ENCODE measurements around the gene LRRK1.

Gene LRRK1

DNA sequence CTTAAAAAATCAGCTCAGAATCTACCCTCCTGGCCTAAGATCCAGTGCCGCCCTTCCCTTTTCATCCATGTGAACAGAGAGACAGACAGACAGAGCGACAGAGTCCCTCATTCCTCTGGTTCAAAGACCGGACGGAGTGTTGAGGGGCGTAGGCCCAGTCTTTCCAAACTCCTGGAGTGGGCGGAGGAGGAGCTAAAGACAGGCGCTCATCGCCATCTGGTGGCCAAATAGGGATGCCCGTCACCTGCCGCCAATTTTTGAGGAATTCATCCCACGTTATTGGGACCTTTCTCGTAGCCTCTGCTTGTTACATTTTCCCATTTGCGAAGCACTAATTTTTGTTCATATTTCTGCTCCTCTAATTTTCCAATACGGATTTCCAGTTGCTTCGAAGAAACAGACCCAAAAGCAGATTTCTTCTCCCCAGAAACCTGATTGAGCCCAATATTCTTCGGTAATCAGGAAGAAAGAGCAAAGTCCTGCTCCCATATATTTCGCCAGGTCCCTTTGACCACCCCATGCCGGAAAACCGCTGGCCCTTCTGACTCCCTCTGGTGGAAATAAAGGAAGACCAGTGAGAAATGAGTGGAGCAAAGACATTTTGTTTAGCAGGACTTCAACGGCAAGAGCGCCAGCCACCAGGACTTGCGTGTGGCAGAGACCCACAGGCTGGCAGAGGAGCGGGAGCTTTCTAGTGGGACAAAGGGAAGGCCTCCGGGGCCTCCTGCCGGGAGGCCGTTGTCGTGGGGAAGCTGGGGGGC is 88.0 kb downstream of the LRRK1 start:
- H3K36me3 ChIP-seq (replicated peaks): peaks cover 7% of the 10 kb centered on the region; the same call in 1 of the 2 replicates
- H3K9me3 ChIP-seq: peaks cover 3% of the 10 kb centered on the region; the same call in 1 of the 2 replicates
- peak; percentile 84 to 89 for DNase-seq (ENCODE audit: low spot score in 2 of 2)
- H3K4me1 ChIP-seq: peaks cover 8% of the 10 kb centered on the region; the same call in 1 of the 2 replicates
- H3K4me3 ChIP-seq: no peak overlapping the region
- in situ Hi-C loops (cut with MboI; ENCODE audit: low sequenced_read_pairs): loop anchor here (5.0 kb wide), 2 partner anchors 90 to 380 kb away; partner anchors contain the start of gene LRRK1
- H3K27me3 ChIP-seq (ENCODE audit: low read depth): no peaks in the 10 kb centered on the region

DNA sequence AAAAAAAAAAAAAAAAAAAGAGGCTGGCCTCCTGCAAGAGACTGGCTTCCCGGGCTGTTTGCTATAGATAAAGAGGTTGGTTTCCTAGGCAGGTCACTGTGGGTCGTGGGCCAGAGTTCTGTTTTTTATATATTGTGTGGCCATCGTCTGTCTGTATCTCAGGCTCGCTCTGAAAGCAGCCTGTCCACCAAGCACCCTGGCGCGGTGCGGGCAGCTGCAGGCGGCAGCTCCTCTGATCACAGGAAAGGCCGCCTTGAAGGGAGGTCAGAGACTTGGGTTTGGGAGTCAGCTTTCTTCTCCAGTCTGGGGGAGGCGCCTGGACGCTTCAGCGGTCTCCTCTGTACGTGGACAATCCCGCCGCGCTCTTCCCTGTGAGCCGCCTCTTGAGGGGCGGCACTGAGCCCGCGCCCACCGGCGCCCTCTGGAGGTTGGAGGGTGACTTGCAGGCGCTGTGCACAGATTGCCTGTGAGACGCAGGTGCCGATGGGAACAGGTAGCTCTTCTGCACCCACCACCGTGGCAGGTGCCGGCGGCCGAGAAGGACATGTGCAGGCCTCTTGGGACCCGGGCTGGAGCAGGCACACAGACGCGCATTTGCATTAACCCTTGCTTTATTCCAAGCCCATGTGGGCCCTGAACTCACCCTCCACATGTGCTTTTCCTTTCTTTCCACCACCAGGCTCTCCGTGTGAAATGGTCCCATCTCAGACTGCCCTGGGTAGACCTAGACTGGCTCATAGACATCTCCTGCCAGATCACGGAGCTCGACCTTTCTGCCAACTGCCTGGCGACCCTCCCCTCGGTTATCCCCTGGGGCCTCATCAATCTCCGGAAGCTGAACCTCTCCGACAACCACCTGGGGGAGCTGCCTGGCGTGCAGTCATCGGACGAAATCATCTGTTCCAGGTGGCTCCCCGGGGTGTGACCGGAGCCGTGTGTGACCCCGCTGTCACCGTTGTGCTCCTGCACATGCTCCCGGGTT is 89.3 kb downstream of the LRRK1 start:
- in situ Hi-C loops (cut with MboI; ENCODE audit: low sequenced_read_pairs): loop anchor here (5.0 kb wide), 2 partner anchors 91 to 381 kb away; partner anchors contain the start of gene LRRK1
- H3K9me3 ChIP-seq: peaks cover 3% of the 10 kb centered on the region; the same call in 1 of the 2 replicates
- peaks cover 8% of the 10 kb centered on the region; the same call in 1 of the 2 replicates for H3K4me1 ChIP-seq
- peaks cover 6% of the 10 kb centered on the region; the same call in 1 of the 2 replicates for H3K36me3 ChIP-seq (replicated peaks)
- H3K27me3 ChIP-seq (ENCODE audit: low read depth): no peaks in the 10 kb centered on the region
- DNase-seq (ENCODE audit: low spot score in 2 of 2): peak; percentile 69 to 91
- peak overlapping the region; percentile 26 for H3K4me3 ChIP-seq

DNA sequence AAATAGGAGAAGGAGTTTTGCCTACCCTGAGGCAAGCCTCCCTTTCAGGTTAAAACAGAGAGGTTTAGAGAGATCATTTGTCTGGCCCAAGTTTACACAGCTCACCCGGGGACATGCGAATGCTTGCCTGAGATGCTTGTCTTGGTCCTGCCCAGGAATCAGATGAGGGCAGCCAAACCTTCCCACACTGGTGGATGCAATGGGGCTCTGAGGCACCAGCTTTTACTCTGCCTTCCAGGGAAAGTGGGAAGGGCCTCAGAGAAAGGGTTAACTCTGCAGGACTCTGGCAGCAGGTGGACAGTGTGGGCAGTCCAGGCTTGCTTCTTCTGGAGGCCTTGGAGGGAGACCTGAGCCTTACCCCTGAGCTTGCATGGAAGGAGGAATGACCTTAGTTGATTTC is 90.0 kb downstream of the LRRK1 start:
- DNase-seq (ENCODE audit: low spot score in 2 of 2): no peak
- peaks cover 3% of the 10 kb centered on the region; the same call in 1 of the 2 replicates for H3K9me3 ChIP-seq
- in situ Hi-C loops (cut with MboI; ENCODE audit: low sequenced_read_pairs): loop anchor here (5.0 kb wide), 2 partner anchors 92 to 382 kb away; partner anchors contain the start of gene LRRK1
- no peak overlapping the region for H3K4me3 ChIP-seq
- peaks cover 8% of the 10 kb centered on the region; the same call in 1 of the 2 replicates for H3K4me1 ChIP-seq
- no peaks in the 10 kb centered on the region for H3K27me3 ChIP-seq (ENCODE audit: low read depth)
- H3K36me3 ChIP-seq (replicated peaks): peaks cover 6% of the 10 kb centered on the region; the same call in 1 of the 2 replicates

- in situ Hi-C loops (cut with MboI; ENCODE audit: low sequenced_read_pairs): no loop called here
- peaks cover 18% of the 10 kb centered on the region for H3K36me3 ChIP-seq (replicated peaks)
Observed at GRCh38 chr15:101010781-101011180, 91.6 kb downstream of the LRRK1 start.

DNA sequence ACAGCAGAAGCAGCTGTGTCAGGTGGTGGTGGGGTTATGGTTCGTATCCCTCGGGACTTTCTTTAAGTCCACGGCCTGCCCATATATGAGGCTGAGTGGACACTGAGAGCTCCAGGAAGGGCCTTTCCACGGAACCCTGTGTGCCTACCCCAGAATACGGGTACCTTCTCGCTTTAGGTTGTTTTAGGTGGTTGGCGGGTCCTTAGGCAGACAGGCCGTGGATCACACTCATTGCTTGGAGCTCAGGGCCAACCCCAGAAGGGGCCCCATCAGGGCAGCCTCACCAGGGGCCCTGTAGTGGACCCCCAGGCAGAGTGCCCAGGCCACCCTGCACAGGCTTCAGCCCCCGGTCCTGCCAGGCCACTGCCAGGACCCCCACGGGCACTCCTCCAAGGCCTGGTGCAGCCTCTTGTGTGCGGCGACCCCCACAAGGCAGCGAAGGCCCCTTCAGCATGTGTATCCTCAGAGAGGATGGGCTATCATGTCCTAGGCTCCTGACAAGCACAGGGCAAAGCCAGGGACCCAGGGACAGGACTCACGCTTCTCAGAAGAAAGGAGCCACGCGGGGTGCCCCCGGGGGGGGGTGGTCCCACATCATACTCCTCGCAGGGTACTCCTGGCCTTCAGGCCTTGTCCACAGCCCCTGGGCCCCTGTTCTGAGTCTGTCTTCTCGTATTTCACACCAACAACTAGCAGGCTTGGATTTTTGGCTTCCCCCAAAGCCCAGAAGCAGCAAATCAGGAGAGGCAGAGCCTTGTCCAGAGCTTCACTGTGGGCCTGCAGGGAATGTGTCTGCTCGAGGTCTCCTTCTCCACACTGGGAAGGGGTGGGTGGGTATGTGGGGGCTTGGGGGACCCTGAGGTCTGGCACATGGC is 93.4 kb downstream of the LRRK1 start:
- in situ Hi-C loops (cut with MboI; ENCODE audit: low sequenced_read_pairs): no loop called here

More at GRCh38 chr15:101010781-101011180, 91.6 kb downstream of the LRRK1 start:
- no peak for DNase-seq (ENCODE audit: low spot score in 2 of 2)
- H3K9me3 ChIP-seq: no peaks in the 10 kb centered on the region
- H3K4me3 ChIP-seq: no peak overlapping the region
- peaks cover 8% of the 10 kb centered on the region; the same call in 1 of the 2 replicates for H3K4me1 ChIP-seq
- H3K27me3 ChIP-seq (ENCODE audit: low read depth): no peaks in the 10 kb centered on the region

GRCh38 chr15:101013201-101013550 is 94.0 kb downstream of the LRRK1 start:
- no peak for DNase-seq (ENCODE audit: low spot score in 2 of 2)
- in situ Hi-C loops (cut with MboI; ENCODE audit: low sequenced_read_pairs): no loop called here
- no peak overlapping the region for H3K4me3 ChIP-seq
- no peaks in the 10 kb centered on the region for H3K27me3 ChIP-seq (ENCODE audit: low read depth)
- peaks cover 3% of the 10 kb centered on the region; the same call in 1 of the 2 replicates for H3K4me1 ChIP-seq
- H3K36me3 ChIP-seq (replicated peaks): peaks cover 26% of the 10 kb centered on the region
- H3K9me3 ChIP-seq: no peaks in the 10 kb centered on the region

More for the DNA sequence above, 93.4 kb downstream of the LRRK1 start:
- Histone ChIP-seq H3K4me3 (no peak overlapping the region), H3K27me3 (ENCODE audit: low read depth) (no peaks in the 10 kb centered on the region), H3K4me1 (peaks cover 3% of the 10 kb centered on the region; the same call in 1 of the 2 replicates), H3K9me3 (no peaks in the 10 kb centered on the region), H3K36me3 (replicated peaks) (peaks cover 26% of the 10 kb centered on the region)
- peak in 1 of 2 experiments; percentile 4 for DNase-seq (ENCODE audit: low spot score in 2 of 2)

DNA sequence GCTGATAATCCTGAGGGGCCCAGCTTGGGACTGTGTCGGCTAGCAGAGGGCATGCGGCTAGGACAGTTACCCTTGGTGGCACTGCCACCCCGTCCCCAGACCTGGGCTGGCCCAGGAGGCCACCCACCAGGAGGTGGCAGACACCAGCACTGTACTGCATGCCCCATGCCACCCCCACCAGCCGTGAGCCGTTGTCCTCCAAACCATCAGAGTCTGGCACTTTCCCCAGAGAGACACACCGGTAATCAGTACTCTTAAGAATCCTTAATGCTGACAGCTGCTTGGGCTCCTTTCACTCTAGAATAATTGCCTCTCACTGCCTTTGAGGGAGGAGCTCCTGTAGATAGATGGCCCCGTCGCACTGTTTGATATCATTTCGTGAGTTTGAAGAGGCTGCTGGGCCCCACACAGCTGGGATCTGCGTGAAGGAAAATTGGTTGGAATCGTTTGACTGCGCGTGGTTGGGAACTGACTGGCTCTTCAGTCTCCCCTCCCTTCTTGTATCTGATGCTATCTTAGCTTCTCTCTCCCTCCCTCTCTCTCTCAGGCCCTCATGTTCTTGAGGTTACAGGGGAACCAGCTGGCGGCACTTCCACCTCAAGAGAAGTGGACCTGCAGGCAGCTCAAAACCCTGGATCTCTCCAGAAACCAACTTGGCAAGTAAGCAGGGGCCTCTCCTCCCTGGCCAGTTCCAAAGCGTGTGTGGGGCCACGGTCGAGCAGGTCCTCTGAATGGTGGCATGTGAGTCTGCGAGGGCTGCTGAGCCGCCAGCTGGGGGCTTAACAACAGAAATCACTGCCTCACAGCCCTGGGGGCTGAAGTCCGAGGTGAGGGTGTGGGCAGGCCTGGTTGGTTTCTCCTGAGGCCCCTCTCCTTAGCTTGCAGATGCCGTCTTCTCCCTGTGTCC is 94.9 kb downstream of the LRRK1 start:
- Histone ChIP-seq H3K4me1 (no peaks in the 10 kb centered on the region), H3K4me3 (no peak overlapping the region), H3K9me3 (no peaks in the 10 kb centered on the region), H3K36me3 (replicated peaks) (peaks cover 26% of the 10 kb centered on the region), H3K27me3 (ENCODE audit: low read depth) (no peaks in the 10 kb centered on the region)
- in situ Hi-C loops (cut with MboI; ENCODE audit: low sequenced_read_pairs): no loop called here
- no peak for DNase-seq (ENCODE audit: low spot score in 2 of 2)

DNA sequence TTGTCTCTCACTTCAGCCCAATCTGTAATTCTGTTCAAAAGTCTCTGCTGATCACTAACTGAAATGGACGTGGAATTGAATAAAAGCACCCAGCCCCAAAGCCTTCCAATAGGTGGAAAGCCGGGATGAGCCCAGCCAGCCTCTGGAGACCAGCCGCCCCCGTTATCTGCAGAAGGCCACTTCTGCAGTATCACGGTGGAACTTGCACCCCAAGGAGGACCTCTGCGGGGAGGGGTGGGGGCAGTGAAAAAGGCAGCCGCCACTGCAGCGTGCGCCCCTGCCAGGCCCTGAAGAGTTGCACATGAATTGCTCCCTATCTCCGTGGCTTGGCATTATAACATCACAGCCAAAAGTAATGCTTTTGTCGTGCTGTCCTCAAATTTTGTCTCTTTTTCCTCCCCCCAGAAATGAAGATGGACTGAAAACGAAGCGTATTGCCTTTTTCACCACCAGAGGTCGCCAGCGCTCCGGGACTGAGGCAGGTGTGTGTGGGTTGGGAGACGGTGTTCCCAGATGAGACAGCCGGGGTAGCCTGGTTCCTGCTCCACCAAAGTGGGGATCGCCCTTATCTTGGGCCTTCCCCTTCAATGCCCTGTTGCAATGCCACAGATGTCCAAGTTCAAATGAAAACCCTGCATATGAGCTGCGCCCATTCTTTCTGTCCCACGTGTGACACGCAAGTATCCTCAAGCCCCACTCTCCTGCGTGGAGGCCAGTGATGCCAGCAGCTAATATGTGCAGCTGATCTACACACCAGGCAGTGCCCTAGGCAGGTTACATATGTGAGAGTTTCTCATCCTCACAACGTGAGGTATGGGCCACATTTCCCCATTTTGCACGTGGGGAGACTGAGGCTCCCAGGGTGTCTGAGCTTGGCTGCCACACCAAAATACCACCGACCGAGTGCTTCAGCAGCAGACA is 96.0 kb downstream of the LRRK1 start:
- in situ Hi-C loops (cut with MboI; ENCODE audit: low sequenced_read_pairs): loop anchor here (5.0 kb wide), 1 partner anchor 242 kb away; no protein-coding TSS in a partner anchor
- Histone ChIP-seq H3K27me3 (ENCODE audit: low read depth) (no peaks in the 10 kb centered on the region), H3K4me1 (no peaks in the 10 kb centered on the region), H3K4me3 (no peak overlapping the region), H3K36me3 (replicated peaks) (peaks cover 26% of the 10 kb centered on the region), H3K9me3 (no peaks in the 10 kb centered on the region)
- peak; percentile 20 to 84 for DNase-seq (ENCODE audit: low spot score in 2 of 2)

DNA sequence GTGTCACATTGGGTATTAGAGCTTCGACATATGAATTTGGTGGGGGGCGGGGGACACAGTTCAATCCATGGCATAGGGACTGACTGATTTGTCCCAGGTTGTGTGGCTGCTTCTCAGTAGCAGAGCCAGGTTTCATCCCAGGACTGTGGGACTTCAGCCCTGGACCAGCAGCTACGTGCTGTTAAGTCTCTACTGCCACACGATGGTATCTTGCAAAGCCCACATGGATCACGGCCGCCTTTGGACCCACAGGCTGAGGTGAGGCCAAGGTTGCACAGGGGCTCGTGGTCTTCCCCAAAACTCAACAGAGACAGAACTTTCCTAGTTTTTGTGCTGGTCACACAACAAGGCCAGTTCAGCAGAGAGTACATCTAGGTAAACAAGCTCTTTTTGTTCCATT is 97.4 kb downstream of the LRRK1 start:
- DNase-seq (ENCODE audit: low spot score in 2 of 2): no peak
- Histone ChIP-seq H3K36me3 (replicated peaks) (peaks cover 24% of the 10 kb centered on the region), H3K4me1 (no peaks in the 10 kb centered on the region), H3K4me3 (no peak overlapping the region), H3K9me3 (no peaks in the 10 kb centered on the region), H3K27me3 (ENCODE audit: low read depth) (no peaks in the 10 kb centered on the region)
- in situ Hi-C loops (cut with MboI; ENCODE audit: low sequenced_read_pairs): loop anchor here (5.0 kb wide), 1 partner anchor 241 kb away; no protein-coding TSS in a partner anchor

DNA sequence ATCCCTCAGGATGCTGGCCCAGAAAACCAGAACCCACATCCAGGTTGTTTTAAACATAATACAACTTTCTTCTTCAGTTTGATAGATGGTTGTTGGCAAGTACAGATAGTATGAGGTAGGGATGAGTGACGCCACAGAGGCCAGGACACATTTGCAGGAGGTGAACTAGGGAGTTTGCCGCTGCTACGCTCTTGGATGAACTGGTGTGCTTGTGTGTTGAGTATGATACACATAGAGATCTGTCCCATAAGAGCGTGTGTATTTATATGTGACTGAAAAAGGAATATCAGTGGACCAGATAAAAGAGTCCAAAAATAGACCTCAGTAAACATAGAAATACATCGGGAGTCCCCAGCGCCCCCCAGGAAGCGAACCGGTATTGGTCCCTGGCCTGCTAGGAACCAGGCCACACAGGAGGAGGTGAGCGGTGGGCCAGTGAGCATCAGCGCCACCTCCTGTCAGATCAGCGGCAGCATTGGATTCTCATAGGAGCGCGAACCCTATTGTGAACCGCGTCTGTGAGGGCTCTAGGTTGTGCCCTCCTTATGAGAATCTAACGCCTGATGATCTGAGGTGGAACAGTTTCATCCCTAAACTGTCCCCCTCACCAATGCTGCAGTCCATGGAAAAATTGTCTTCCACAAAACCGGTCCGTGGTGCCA is 98.1 kb downstream of the LRRK1 start:
- H3K4me3 ChIP-seq: no peak overlapping the region
- H3K9me3 ChIP-seq: no peaks in the 10 kb centered on the region
- no peak for DNase-seq (ENCODE audit: low spot score in 2 of 2)
- H3K36me3 ChIP-seq (replicated peaks): peaks cover 23% of the 10 kb centered on the region
- in situ Hi-C loops (cut with MboI; ENCODE audit: low sequenced_read_pairs): loop anchor here (5.0 kb wide), 1 partner anchor 240 kb away; no protein-coding TSS in a partner anchor
- H3K4me1 ChIP-seq: no peaks in the 10 kb centered on the region
- H3K27me3 ChIP-seq (ENCODE audit: low read depth): no peaks in the 10 kb centered on the region

- Histone ChIP-seq H3K9me3 (no peaks in the 10 kb centered on the region), H3K36me3 (replicated peaks) (peaks cover 20% of the 10 kb centered on the region), H3K4me1 (no peaks in the 10 kb centered on the region), H3K27me3 (ENCODE audit: low read depth) (no peaks in the 10 kb centered on the region), H3K4me3 (no peak overlapping the region)
- no peak for DNase-seq (ENCODE audit: low spot score in 2 of 2)
- in situ Hi-C loops (cut with MboI; ENCODE audit: low sequenced_read_pairs): loop anchor here (5.0 kb wide), 1 partner anchor 239 kb away; no protein-coding TSS in a partner anchor
Observed at GRCh38 chr15:101018016-101018415, 98.9 kb downstream of the LRRK1 start.

All from HAP-1 (cell line).